Smooth muscle cell (in vitro differentiated cells): ENCODE measurements around the gene GNG8. TPM values are rescaled to one million over a fixed set of nuclear protein-coding genes. Genes with fewer than 3 reads are reported as not detected.

Experiments
- DNase-seq: peaks from one replicate; lab custom pipeline; 2025; ENCODE audit not compliant: unreplicated experiment; lab: John Stamatoyannopoulos, UW
- H2AFZ ChIP-seq: fragments of 200-600 bp; sonication (generic); 2 replicates; pipeline ENCODE4 v1.6.0; 2016; ENCODE audit warnings: antibody characterized with exemption, low read depth, mild to moderate bottlenecking
- H3F3A ChIP-seq: fragments of 200-600 bp; sonication (generic); 2 replicates; pipeline ENCODE4 v1.6.0; 2017; ENCODE audit warnings: antibody characterized with exemption, low read depth
- H3K27ac ChIP-seq: fragments of 200-600 bp; sonication (generic); 2 replicates; pipeline ENCODE4 v1.5.1; 2016; ENCODE audit warnings: low read depth, mild to moderate bottlenecking
- H3K27me3 ChIP-seq: fragments of 200-600 bp; sonication (generic); 2 replicates; pipeline ENCODE4 v1.6.1; 2016; ENCODE audit warnings: low read depth, mild to moderate bottlenecking
- H3K36me3 ChIP-seq: fragments of 200-600 bp; sonication (generic); 2 replicates; pipeline ENCODE4 v1.5.1; 2016; ENCODE audit warnings: low read depth
- H3K4me1 ChIP-seq: fragments of 200-600 bp; sonication (generic); 2 replicates; pipeline ENCODE4 v1.5.1; 2016; ENCODE audit warnings: low read depth
- H3K4me2 ChIP-seq: fragments of 200-600 bp; sonication (generic); 2 replicates; pipeline ENCODE4 v1.6.0; 2016; ENCODE audit warnings: mild to moderate bottlenecking
- H3K4me3 ChIP-seq: fragments of 200-600 bp; sonication (generic); 2 replicates; pipeline ENCODE4 v1.5.1; 2016; ENCODE audit warnings: mild to moderate bottlenecking
- H3K79me2 ChIP-seq: fragments of 200-600 bp; sonication (generic); 2 replicates; pipeline ENCODE4 v1.6.0; 2016; ENCODE audit warnings: low read depth, mild to moderate bottlenecking
- H3K9ac ChIP-seq: fragments of 200-600 bp; sonication (generic); 2 replicates; pipeline ENCODE4 v1.6.0; 2016; ENCODE audit warnings: low read depth
- H3K9me3 ChIP-seq: fragments of 200-600 bp; sonication (generic); replicated peaks from 2 replicates; pipeline ENCODE4 v1.5.1; 2016; ENCODE audit warnings: low read depth
- H4K20me1 ChIP-seq: fragments of 200-600 bp; sonication (generic); 2 replicates; pipeline ENCODE4 v1.6.0; 2016; ENCODE audit warnings: low read depth
- WGBS: methylation state at CpG from one replicate; pipeline ENCODE4 v1.1.7; 2016; ENCODE audit warnings: low lambda C conversion rate; 5-methylcytosine and 5-hydroxymethylcytosine counted together
- polyA plus RNA-seq: library from polyadenylated mRNA; unstranded; fragments of >200 nt; fragmentation: Nextera tagmentation; extraction: Ambion mirVana; gene quantifications from 2 replicates; pipeline ENCODE4 v1.2.1, GENCODE V29; 2016
- total RNA-seq: library from RNA; depleted of rRNA; stranded (reverse); fragments of >200 nt; gene quantifications from 2 replicates; pipeline ENCODE4 v1.2.3, GENCODE V29; 2014
- TF ChIP-seq, protein P1 (sequence below): fragments of 200-600 bp; sonication (generic); IDR thresholded peaks from 2 replicates; pipeline ENCODE4 v1.5.1; 2017; ENCODE audit warnings: borderline replicate concordance, mild to moderate bottlenecking, antibody characterized with exemption; ENCODE audit not compliant: insufficient read depth, poor library complexity, severe bottlenecking

The GNG8 gene
- total and polyA plus RNA-seq, 2 experiments from 2014 or later, result 3.3 TPM; not detected in 1

DNA sequence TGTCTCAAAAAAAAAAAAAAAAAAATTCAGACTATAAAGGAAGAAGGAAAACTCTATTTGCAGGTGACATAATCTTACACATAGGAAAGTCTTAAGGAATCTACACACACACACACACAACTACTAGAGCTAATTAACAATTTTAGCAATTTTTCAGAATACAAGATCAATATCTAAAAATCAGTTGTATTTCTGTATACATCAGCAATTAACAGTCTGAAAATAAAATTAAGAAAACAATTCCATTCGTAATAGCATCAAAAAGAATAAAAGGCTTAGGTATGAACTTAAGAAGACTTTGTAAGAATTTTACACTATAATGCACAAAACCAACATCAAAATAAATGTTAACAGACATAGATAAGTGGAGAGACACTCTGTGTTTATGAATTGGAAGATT is 50.5 kb downstream of the GNG8 start:
- no peaks in the 10 kb centered on the region for H4K20me1 ChIP-seq
- H3K79me2 ChIP-seq, result no peaks in the 10 kb centered on the region
- H3K4me2 ChIP-seq, result no peak overlapping the region
- TF ChIP-seq, protein P1, sequence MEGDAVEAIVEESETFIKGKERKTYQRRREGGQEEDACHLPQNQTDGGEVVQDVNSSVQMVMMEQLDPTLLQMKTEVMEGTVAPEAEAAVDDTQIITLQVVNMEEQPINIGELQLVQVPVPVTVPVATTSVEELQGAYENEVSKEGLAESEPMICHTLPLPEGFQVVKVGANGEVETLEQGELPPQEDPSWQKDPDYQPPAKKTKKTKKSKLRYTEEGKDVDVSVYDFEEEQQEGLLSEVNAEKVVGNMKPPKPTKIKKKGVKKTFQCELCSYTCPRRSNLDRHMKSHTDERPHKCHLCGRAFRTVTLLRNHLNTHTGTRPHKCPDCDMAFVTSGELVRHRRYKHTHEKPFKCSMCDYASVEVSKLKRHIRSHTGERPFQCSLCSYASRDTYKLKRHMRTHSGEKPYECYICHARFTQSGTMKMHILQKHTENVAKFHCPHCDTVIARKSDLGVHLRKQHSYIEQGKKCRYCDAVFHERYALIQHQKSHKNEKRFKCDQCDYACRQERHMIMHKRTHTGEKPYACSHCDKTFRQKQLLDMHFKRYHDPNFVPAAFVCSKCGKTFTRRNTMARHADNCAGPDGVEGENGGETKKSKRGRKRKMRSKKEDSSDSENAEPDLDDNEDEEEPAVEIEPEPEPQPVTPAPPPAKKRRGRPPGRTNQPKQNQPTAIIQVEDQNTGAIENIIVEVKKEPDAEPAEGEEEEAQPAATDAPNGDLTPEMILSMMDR, result no peak
- no peak overlapping the region for H3K4me3 ChIP-seq
- no peaks in the 10 kb centered on the region for H3K9me3 ChIP-seq
- whole genome bisulfite sequencing, result 89% methylated on average over 1 of the region's 1 CpG
- no peak overlapping the region for H3K27ac ChIP-seq
- H3K4me1 ChIP-seq, result no peaks in the 10 kb centered on the region
- H3K9ac ChIP-seq, result no peak overlapping the region
- H2AFZ ChIP-seq, result no peak overlapping the region
- no peaks in the 10 kb centered on the region for H3F3A ChIP-seq
- DNase-seq, result no peak
- no peaks in the 10 kb centered on the region for H3K36me3 ChIP-seq
- H3K27me3 ChIP-seq, result no peaks in the 10 kb centered on the region

Other genes with a start within 250 kb of the GNG8 start
- 17.9 and 19.4 TPM in 2 replicates for gene CCDC8, start 222.6 kb downstream of the GNG8 start, total RNA-seq
- 44.5 and 53.9 TPM in 2 replicates for gene CCDC8, start 222.6 kb downstream of the GNG8 start, polyA plus RNA-seq
- gene PNMA8C, start 207.3 kb downstream of the GNG8 start, total RNA-seq, result not detected in 2 replicates
- not detected in 2 replicates for gene PNMA8C, start 207.3 kb downstream of the GNG8 start, polyA plus RNA-seq
- gene PNMA8A, start 164.6 kb downstream of the GNG8 start, total RNA-seq, result 6.5 and 16.4 TPM in 2 replicates
- 3.6 and 5.9 TPM in 2 replicates for gene PNMA8A, start 164.6 kb downstream of the GNG8 start, polyA plus RNA-seq
- 0.49 and 1.0 TPM in 2 replicates for gene PNMA8B, start 140.3 kb downstream of the GNG8 start, total RNA-seq
- 1.2 TPM in 2 replicates for gene PNMA8B, start 140.3 kb downstream of the GNG8 start, polyA plus RNA-seq
- gene CALM3, start 34.9 kb downstream of the GNG8 start, total RNA-seq, result 152 and 172 TPM in 2 replicates
- gene CALM3, start 34.9 kb downstream of the GNG8 start, polyA plus RNA-seq, result 165 and 183 TPM in 2 replicates
- 0.09 and 2.3 TPM in 2 replicates for gene PTGIR, start 11.1 kb downstream of the GNG8 start, total RNA-seq
- 0.81 and 1.3 TPM in 2 replicates for gene PTGIR, start 11.1 kb downstream of the GNG8 start, polyA plus RNA-seq
- gene DACT3, start 25.0 kb upstream of the GNG8 start, total RNA-seq, result 6.2 and 12.3 TPM in 2 replicates
- gene DACT3, start 25.0 kb upstream of the GNG8 start, polyA plus RNA-seq, result 19.1 and 22.7 TPM in 2 replicates
- gene PRKD2, start 80.9 kb upstream of the GNG8 start, total RNA-seq, result 8.6 and 24.2 TPM in 2 replicates
- gene PRKD2, start 80.9 kb upstream of the GNG8 start, polyA plus RNA-seq, result 34.6 and 45.9 TPM in 2 replicates
- 13.8 and 35.2 TPM in 2 replicates for gene FKRP, start 109.9 kb upstream of the GNG8 start, total RNA-seq
- 18.9 and 27.2 TPM in 2 replicates for gene FKRP, start 109.9 kb upstream of the GNG8 start, polyA plus RNA-seq
- 47.1 and 55.7 TPM in 2 replicates for gene STRN4, start 110.2 kb upstream of the GNG8 start, total RNA-seq
- gene STRN4, start 110.2 kb upstream of the GNG8 start, polyA plus RNA-seq, result 69.1 and 72.1 TPM in 2 replicates
- 101 TPM in 2 replicates for gene SLC1A5, start 152.4 kb upstream of the GNG8 start, total RNA-seq
- gene SLC1A5, start 152.4 kb upstream of the GNG8 start, polyA plus RNA-seq, result 224 and 231 TPM in 2 replicates
- gene AP2S1, start 214.6 kb upstream of the GNG8 start, total RNA-seq, result 142 and 204 TPM in 2 replicates
- gene AP2S1, start 214.6 kb upstream of the GNG8 start, polyA plus RNA-seq, result 471 and 488 TPM in 2 replicates
- 19.8 and 20.0 TPM in 2 replicates for gene ARHGAP35, start 224.8 kb upstream of the GNG8 start, total RNA-seq
- gene ARHGAP35, start 224.8 kb upstream of the GNG8 start, polyA plus RNA-seq, result 6.9 TPM in 2 replicates